Keratinocyte (primary cell): ENCODE results near the gene FAM219A. TPM values are rescaled to one million over a fixed set of nuclear protein-coding genes. Genes with fewer than 3 reads are reported as not detected.
A peak's percentile ranks its signal among the peaks of the same experiment; 100 is the strongest.

Experiments used
- DNase-seq: peaks from one replicate; pipeline ENCODE4 v3.0.0-alpha.2; 2011; ENCODE audit warnings: low read depth, missing footprints, low spot score
- FAIRE-seq: peaks from 2 replicates; lab custom pipeline; 2011; peaks lifted over from hg19 to GRCh38; lab: Jason Lieb, UNC
- H2AFZ ChIP-seq: 2 replicates; pipeline ENCODE4 v1.6.0; 2012; ENCODE audit warnings: low read length, control low read depth, inconsistent platforms; ENCODE audit not compliant: control insufficient read depth
- H3K27ac ChIP-seq: 2 replicates; pipeline ENCODE4 v1.5.1; 2011; ENCODE audit warnings: low read length; ENCODE audit not compliant: control insufficient read depth, insufficient read depth
- H3K27me3 ChIP-seq: 3 replicates; pipeline ENCODE4 v1.6.0; 2011; ENCODE audit warnings: low read length; ENCODE audit not compliant: control insufficient read depth, insufficient read depth; ENCODE audit errors: extremely low read depth
- H3K36me3 ChIP-seq, 2 experiments: 2 replicates in 1 of 2; 3 replicates in 1 of 2; pipeline ENCODE4 v1.5.1; 2011; ENCODE audit warnings: low read length in 2 of 2, mild to moderate bottlenecking in 1 of 2; ENCODE audit not compliant: control insufficient read depth in 2 of 2, insufficient read depth in 2 of 2; ENCODE audit errors: extremely low read depth in 1 of 2
- H3K4me1 ChIP-seq: 3 replicates; pipeline ENCODE4 v1.5.1; 2011; ENCODE audit warnings: low read length; ENCODE audit not compliant: control insufficient read depth, insufficient read depth; ENCODE audit errors: extremely low read depth
- H3K4me2 ChIP-seq: 3 replicates; pipeline ENCODE4 v1.6.0; 2011; ENCODE audit warnings: low read depth, low read length; ENCODE audit not compliant: control insufficient read depth, insufficient read depth; ENCODE audit errors: extremely low read depth
- H3K4me3 ChIP-seq, 3 experiments: fragments of 200-600 bp in 1 of 3; sonication (generic) in 1 of 3; 2 replicates in 2 of 3; 3 replicates in 1 of 3; pipeline ENCODE4 v1.5.1; 2011 to 2016; ENCODE audit warnings: low read length in 3 of 3, mild to moderate bottlenecking in 3 of 3, control low read depth in 2 of 3, inconsistent platforms in 1 of 3, low read depth in 1 of 3, mixed read lengths in 1 of 3, mixed run types in 1 of 3, moderate library complexity in 1 of 3; ENCODE audit not compliant: control insufficient read depth in 2 of 3, insufficient read depth in 2 of 3; ENCODE audit errors: extremely low read depth in 1 of 3
- H3K79me2 ChIP-seq: 2 replicates; pipeline ENCODE4 v1.6.0; 2012; ENCODE audit warnings: low read length; ENCODE audit not compliant: control insufficient read depth, insufficient read depth
- H3K9ac ChIP-seq: 3 replicates; pipeline ENCODE4 v1.6.0; 2011; ENCODE audit warnings: low read length; ENCODE audit not compliant: control insufficient read depth, insufficient read depth; ENCODE audit errors: extremely low read depth
- H3K9me1 ChIP-seq: 3 replicates; pipeline ENCODE4 v1.6.0; 2011; ENCODE audit warnings: low read length; ENCODE audit not compliant: control insufficient read depth, insufficient read depth; ENCODE audit errors: extremely low read depth
- H3K9me3 ChIP-seq: 2 replicates; pipeline ENCODE4 v1.5.1; 2012; ENCODE audit warnings: low read depth, low read length; ENCODE audit not compliant: control insufficient read depth
- H4K20me1 ChIP-seq: 3 replicates; pipeline ENCODE4 v1.6.0; 2011; ENCODE audit warnings: low read length; ENCODE audit not compliant: control insufficient read depth, insufficient read depth; ENCODE audit errors: extremely low read depth
- CTCF ChIP-seq, 3 experiments: IDR thresholded peaks in 1 of 3; conservative IDR thresholded peaks in 1 of 3; optimal IDR thresholded peaks in 1 of 3; 2 replicates in 2 of 3; 3 replicates in 1 of 3; pipeline versions ENCODE3 to v1.5.1; 2011; ENCODE audit warnings: low read length in 3 of 3, mild to moderate bottlenecking in 3 of 3, moderate library complexity in 2 of 3, control low read depth in 1 of 3, inconsistent platforms in 1 of 3; ENCODE audit not compliant: insufficient read depth in 2 of 3; ENCODE audit errors: extremely low read depth in 1 of 3
- EZH2 ChIP-seq: IDR thresholded peaks from one replicate; pipeline ENCODE4 v1.6.1; 2012; ENCODE audit warnings: inconsistent platforms, mild to moderate bottlenecking, low read length, moderate library complexity
- dilution Hi-C: fragments of 300-500 bp; cut with MboI; formaldehyde crosslinking; loops from one replicate; pipeline ENCODE4 v1.7.0; 2020; ENCODE audit warnings: low sequenced_read_pairs; ENCODE audit not compliant: extremely low pct_ligation_motif_present
- polyA plus RNA-seq, 5 experiments: library from polyadenylated mRNA; depleted of rRNA in 3 of 5; stranded (reverse) in 3 of 5; stranded (forward) in 1 of 5; unstranded in 1 of 5; fragments of >200 nt; gene quantifications; 1 replicate in 1 of 5; 2 replicates in 3 of 5; 3 replicates in 1 of 5; pipeline versions ENCODE4 v1.2.1 to v1.2.3, GENCODE V29; 2011 to 2012; ENCODE audit warnings: missing spikeins in 2 of 5, low read depth in 1 of 5, low replicate concordance in 1 of 5

Gene FAM219A
- polyA plus RNA-seq, 1 donor (not counting 4 experiments of a cell fraction or from before 2014, with no cell fraction given) = 8.9 TPM

DNA sequence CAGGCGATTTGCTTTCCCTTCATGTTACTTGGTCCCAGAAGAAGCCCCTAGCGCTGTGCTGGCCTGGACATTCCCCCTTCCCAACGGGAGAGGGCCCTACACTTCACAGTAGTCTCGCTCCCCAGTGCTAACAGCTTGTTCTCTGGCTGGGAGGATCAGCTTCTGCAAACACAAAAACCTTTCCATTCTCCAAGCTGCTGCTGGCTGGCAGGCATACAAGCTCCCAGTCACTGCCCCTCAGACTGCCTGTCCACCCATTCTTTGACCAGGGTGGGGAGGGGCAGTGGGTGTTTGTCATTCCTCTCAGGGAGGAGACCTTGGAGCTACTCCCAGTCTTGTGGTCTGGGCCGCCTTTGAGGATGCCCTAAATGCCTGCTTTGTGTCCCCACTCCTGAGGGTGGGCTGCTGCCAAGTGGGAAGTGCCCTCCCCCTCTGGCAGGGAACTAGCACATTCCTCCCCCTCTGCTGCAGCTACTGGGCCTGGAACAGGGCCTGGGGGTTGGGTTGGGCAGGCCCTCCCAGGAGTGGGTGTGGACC, 43.6 kb upstream of the FAM219A start:
- Histone ChIP-seq H2AFZ (no peak overlapping the region), H3K4me2 (no peak overlapping the region), H3K9me1 (no peaks in the 10 kb centered on the region), H3K79me2 (no peaks in the 10 kb centered on the region), H4K20me1 (peaks cover 2% of the 10 kb centered on the region), H3K36me3 (no peaks in the 10 kb centered on the region), H3K4me1 (peaks cover 14% of the 10 kb centered on the region), H3K27ac (no peak overlapping the region), H3K9ac (no peak overlapping the region), H3K27me3 (peaks cover 26% of the 10 kb centered on the region), H3K9me3 (no peaks in the 10 kb centered on the region), H3K4me3 (no peak overlapping the region)
- no peak for FAIRE-seq
- dilution Hi-C loops = no loop called here
- TF ChIP-seq CTCF (optimal IDR thresholded peaks at IDR 0.05 in 1 of 3, IDR thresholded peaks at IDR 0.05 in 1 of 3, conservative IDR thresholded peaks at IDR 0.05 in 1 of 3; ENCODE audit: extremely low read depth in 1 of 3, insufficient read depth in 2 of 3, low read length in 3 of 3) (peak in 1 of 3 experiments; percentile 23), EZH2 (no peak)
- no peak for DNase-seq

DNA sequence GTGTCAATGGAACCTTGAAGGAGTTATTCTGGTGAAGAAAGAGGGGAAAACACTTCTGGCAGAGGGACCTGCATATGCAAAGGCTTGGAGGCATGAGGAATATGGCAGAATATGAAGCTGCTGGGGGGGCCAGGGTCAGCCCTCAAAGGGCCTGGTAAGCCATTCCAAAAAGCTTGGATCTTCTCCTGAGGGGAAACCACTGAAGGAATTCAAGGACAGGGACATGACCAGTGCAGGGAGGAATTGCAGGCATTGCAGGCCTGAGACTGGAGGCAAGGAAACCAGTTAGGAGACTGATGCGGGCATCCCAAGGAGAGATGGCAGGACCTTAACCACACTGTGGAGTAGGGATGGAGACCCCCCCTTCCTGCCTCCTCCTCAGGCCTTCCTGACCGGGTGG, 43.0 kb upstream of the FAM219A start:
- dilution Hi-C loops = no loop called here
- peaks cover 17% of the 10 kb centered on the region for H3K4me1 ChIP-seq
- no peaks in the 10 kb centered on the region for H3K9me3 ChIP-seq
- H3K4me3 ChIP-seq = no peak overlapping the region
- H3K9me1 ChIP-seq = no peaks in the 10 kb centered on the region
- no peaks in the 10 kb centered on the region for H3K36me3 ChIP-seq
- H3K4me2 ChIP-seq = no peak overlapping the region
- DNase-seq (no peak), FAIRE-seq (no peak)
- no peak for TF ChIP-seq EZH2
- TF ChIP-seq CTCF (optimal IDR thresholded peaks at IDR 0.05 in 1 of 3, IDR thresholded peaks at IDR 0.05 in 1 of 3, conservative IDR thresholded peaks at IDR 0.05 in 1 of 3; ENCODE audit: extremely low read depth in 1 of 3, insufficient read depth in 2 of 3, low read length in 3 of 3) = no peak
- no peak overlapping the region for H3K9ac ChIP-seq
- peaks cover 2% of the 10 kb centered on the region for H4K20me1 ChIP-seq
- H2AFZ ChIP-seq = no peak overlapping the region
- H3K27me3 ChIP-seq = peaks cover 23% of the 10 kb centered on the region
- no peaks in the 10 kb centered on the region for H3K79me2 ChIP-seq
- no peak overlapping the region for H3K27ac ChIP-seq
